OCI-LY1 (cell line): Measurements from ENCODE around the gene TUBA4A.

ENCODE experiments used
- H2AFZ ChIP-seq: fragments of 200-600 bp; sonication (generic), shearing (Covaris generic); 2 replicates; pipeline ENCODE4 v1.6.0; 2014; ENCODE audit warnings: antibody characterized with exemption, mild to moderate bottlenecking, low read length
- H3F3A ChIP-seq: fragments of 200-600 bp; sonication (generic), shearing (Covaris generic); 2 replicates; pipeline ENCODE4 v1.6.0; 2014; ENCODE audit warnings: mild to moderate bottlenecking, antibody characterized with exemption, low read length, moderate library complexity; ENCODE audit not compliant: insufficient read depth
- H3K27ac ChIP-seq: fragments of 200-600 bp; sonication (generic); 2 replicates; pipeline ENCODE4 v1.5.1; 2014; ENCODE audit warnings: low read length, mixed run types, mild to moderate bottlenecking, low read depth; ENCODE audit not compliant: poor library complexity, severe bottlenecking
- H3K27me3 ChIP-seq: fragments of 200-600 bp; sonication (generic); 2 replicates; pipeline ENCODE4 v1.6.0; 2014; ENCODE audit warnings: antibody characterized with exemption, mild to moderate bottlenecking, low read length, moderate library complexity; ENCODE audit not compliant: insufficient read depth
- H3K36me3 ChIP-seq: fragments of 200-600 bp; sonication (generic); 2 replicates; pipeline ENCODE4 v1.6.1; 2014; ENCODE audit warnings: mild to moderate bottlenecking, antibody characterized with exemption, low read length, moderate library complexity, mixed read lengths; ENCODE audit not compliant: insufficient read depth
- H3K4me1 ChIP-seq: fragments of 200-600 bp; sonication (generic); 2 replicates; pipeline ENCODE4 v1.5.1; 2014; ENCODE audit warnings: mild to moderate bottlenecking, low read length, moderate library complexity; ENCODE audit not compliant: insufficient read depth, severe bottlenecking
- H3K4me2 ChIP-seq: fragments of 200-600 bp; sonication (generic), shearing (Covaris generic); 2 replicates; pipeline ENCODE4 v1.6.1; 2014; ENCODE audit warnings: low read length
- H3K4me3 ChIP-seq: fragments of 200-600 bp; sonication (generic); 2 replicates; pipeline ENCODE4 v1.5.1; 2014; ENCODE audit warnings: low read length, low read depth, mild to moderate bottlenecking, mixed read lengths; ENCODE audit not compliant: poor library complexity, severe bottlenecking
- H3K79me2 ChIP-seq: fragments of 200-600 bp; shearing (Covaris generic); 2 replicates; pipeline ENCODE4 v1.6.1; 2016; ENCODE audit warnings: mixed run types, low read length, mixed read lengths; ENCODE audit not compliant: insufficient read depth
- H3K9ac ChIP-seq: fragments of 200-600 bp; sonication (generic), shearing (Covaris generic); 2 replicates; pipeline ENCODE4 v1.6.1; 2014; ENCODE audit warnings: mild to moderate bottlenecking, low read length, mixed read lengths
- H3K9me2 ChIP-seq: fragments of 200-600 bp; sonication (generic), shearing (Covaris generic); 2 replicates; pipeline ENCODE4 v1.6.1; 2014; ENCODE audit warnings: low read depth, mild to moderate bottlenecking, low read length, mixed read lengths
- H3K9me3 ChIP-seq: fragments of 200-600 bp; shearing (Covaris generic); 2 replicates; pipeline ENCODE4 v1.6.1; 2014; ENCODE audit warnings: low read length, mixed read lengths
- H4K20me1 ChIP-seq: fragments of 200-600 bp; sonication (generic), shearing (Covaris generic); 2 replicates; pipeline ENCODE4 v1.6.0; 2016; ENCODE audit warnings: mild to moderate bottlenecking, low read length; ENCODE audit not compliant: insufficient read depth
- CTCF ChIP-seq: fragments of 200-600 bp; sonication (generic), shearing (Covaris generic); IDR thresholded peaks from 2 replicates; pipeline ENCODE4 v1.5.1; 2017; ENCODE audit warnings: mild to moderate bottlenecking, antibody characterized with exemption, low read length, moderate library complexity, mixed read lengths
- EZH2 ChIP-seq: fragments of 200-600 bp; sonication (generic), shearing (Covaris generic); IDR thresholded peaks from 2 replicates; pipeline ENCODE4 v1.8.0; 2017; ENCODE audit warnings: borderline replicate concordance, mixed run types, mild to moderate bottlenecking, antibody characterized with exemption, low read length, moderate library complexity, mixed read lengths

Gene TUBA4A

GRCh38 chr2:219293736-219294231 is 40.1 kb upstream of the TUBA4A start:
- H3K27me3 ChIP-seq: no peaks in the 10 kb centered on the region; the same call in 1 of the 2 replicates
- H2AFZ ChIP-seq: no peak overlapping the region
- H4K20me1 ChIP-seq: no peaks in the 10 kb centered on the region
- no peak overlapping the region; the same call in 1 of the 2 replicates for H3K4me2 ChIP-seq
- no peak overlapping the region for H3K27ac ChIP-seq
- H3K4me1 ChIP-seq: peaks cover 15% of the 10 kb centered on the region
- no peaks in the 10 kb centered on the region for H3K36me3 ChIP-seq
- no peaks in the 10 kb centered on the region for H3F3A ChIP-seq
- H3K9ac ChIP-seq: no peak overlapping the region; the same call in 1 of the 2 replicates
- H3K79me2 ChIP-seq: no peaks in the 10 kb centered on the region
- no peaks in the 10 kb centered on the region for H3K9me3 ChIP-seq
- no peak for TF ChIP-seq CTCF
- no peak for TF ChIP-seq EZH2
- H3K4me3 ChIP-seq: no peak overlapping the region
- H3K9me2 ChIP-seq: no peaks in the 10 kb centered on the region

GRCh38 chr2:219292616-219293015 is 38.9 kb upstream of the TUBA4A start:
- Histone ChIP-seq H3K27me3 (no peaks in the 10 kb centered on the region; the same call in 1 of the 2 replicates), H3K36me3 (no peaks in the 10 kb centered on the region), H3K4me3 (no peak overlapping the region), H3F3A (no peaks in the 10 kb centered on the region), H3K4me1 (peaks cover 15% of the 10 kb centered on the region), H3K27ac (no peak overlapping the region), H3K79me2 (no peaks in the 10 kb centered on the region), H3K9ac (no peak overlapping the region), H3K9me3 (no peaks in the 10 kb centered on the region), H2AFZ (no peak overlapping the region), H4K20me1 (no peaks in the 10 kb centered on the region), H3K9me2 (no peaks in the 10 kb centered on the region), H3K4me2 (no peak overlapping the region)
- TF ChIP-seq CTCF (no peak), EZH2 (no peak)

- H2AFZ ChIP-seq: no peak overlapping the region
- H3K4me3 ChIP-seq: no peak overlapping the region
- no peak overlapping the region for H3K4me2 ChIP-seq
- no peaks in the 10 kb centered on the region for H3K79me2 ChIP-seq
- H3K36me3 ChIP-seq: no peaks in the 10 kb centered on the region
- no peaks in the 10 kb centered on the region; the same call in 1 of the 2 replicates for H3K27me3 ChIP-seq
- no peaks in the 10 kb centered on the region for H3F3A ChIP-seq
- TF ChIP-seq EZH2 (no peak), CTCF (no peak)
- H3K9me2 ChIP-seq: no peaks in the 10 kb centered on the region
- no peaks in the 10 kb centered on the region for H3K9me3 ChIP-seq
- H3K9ac ChIP-seq: no peak overlapping the region
- no peaks in the 10 kb centered on the region for H4K20me1 ChIP-seq
- H3K4me1 ChIP-seq: peaks cover 15% of the 10 kb centered on the region
- H3K27ac ChIP-seq: no peak overlapping the region
Observed at GRCh38 chr2:219291910-219292490, 38.3 kb upstream of the TUBA4A start.
